Measurements from ENCODE around the gene GRAP2. TPM values are rescaled to one million over a fixed set of nuclear protein-coding genes. Genes with fewer than 3 reads are reported as not detected.

Gene GRAP2
- total RNA-seq, 6 donors from 2014 or later: 3.2 to 22.0 (median 7.2) TPM

DNA sequence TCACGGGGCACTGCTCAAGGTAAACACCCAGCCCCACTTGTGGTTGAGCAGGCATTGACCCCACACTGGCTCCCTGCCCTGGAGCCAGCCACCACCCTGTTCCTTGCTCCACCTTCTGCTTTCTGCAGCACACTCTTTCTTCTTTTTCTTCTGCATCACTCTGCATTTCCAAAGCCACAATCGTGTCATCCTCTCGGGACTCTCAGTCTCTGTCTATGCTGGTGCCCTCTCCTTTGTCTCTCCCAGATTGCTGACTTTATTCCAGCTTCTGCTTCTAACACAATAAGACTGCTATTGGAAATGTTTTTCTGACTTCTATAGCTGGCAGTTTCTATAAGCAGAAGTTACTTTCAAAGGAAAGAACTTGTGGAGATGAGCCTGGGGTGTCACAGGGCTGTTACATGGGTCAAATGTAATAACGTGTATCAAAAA, 14.4 kb downstream of the GRAP2 start:
- Histone ChIP-seq H3K4me3 (no peak overlapping the region), H3K4me1 (peaks cover 3 to 27% (median 14%) of the 10 kb centered on the region in 4 donors), H3K9me3 (no peaks in the 10 kb centered on the region), H3K27ac (no peak overlapping the region), H3K36me3 (no peaks in the 10 kb centered on the region), H3K27me3 (peaks cover 0 to 3% (median 0%) of the 10 kb centered on the region in 4 donors)
- ATAC-seq (ENCODE audit: low FRiP score in 2 of 2) (no peak), DNase-seq (no peak)
- TF ChIP-seq EP300 (IDR thresholded peaks at IDR 0.05): no peak
- TF ChIP-seq POLR2AphosphoS5 (IDR thresholded peaks at IDR 0.05): no peak
- TF ChIP-seq, protein P1, sequence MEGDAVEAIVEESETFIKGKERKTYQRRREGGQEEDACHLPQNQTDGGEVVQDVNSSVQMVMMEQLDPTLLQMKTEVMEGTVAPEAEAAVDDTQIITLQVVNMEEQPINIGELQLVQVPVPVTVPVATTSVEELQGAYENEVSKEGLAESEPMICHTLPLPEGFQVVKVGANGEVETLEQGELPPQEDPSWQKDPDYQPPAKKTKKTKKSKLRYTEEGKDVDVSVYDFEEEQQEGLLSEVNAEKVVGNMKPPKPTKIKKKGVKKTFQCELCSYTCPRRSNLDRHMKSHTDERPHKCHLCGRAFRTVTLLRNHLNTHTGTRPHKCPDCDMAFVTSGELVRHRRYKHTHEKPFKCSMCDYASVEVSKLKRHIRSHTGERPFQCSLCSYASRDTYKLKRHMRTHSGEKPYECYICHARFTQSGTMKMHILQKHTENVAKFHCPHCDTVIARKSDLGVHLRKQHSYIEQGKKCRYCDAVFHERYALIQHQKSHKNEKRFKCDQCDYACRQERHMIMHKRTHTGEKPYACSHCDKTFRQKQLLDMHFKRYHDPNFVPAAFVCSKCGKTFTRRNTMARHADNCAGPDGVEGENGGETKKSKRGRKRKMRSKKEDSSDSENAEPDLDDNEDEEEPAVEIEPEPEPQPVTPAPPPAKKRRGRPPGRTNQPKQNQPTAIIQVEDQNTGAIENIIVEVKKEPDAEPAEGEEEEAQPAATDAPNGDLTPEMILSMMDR (IDR thresholded peaks at IDR 0.05): no peak
- TF ChIP-seq POLR2A (IDR thresholded peaks at IDR 0.05): no peak
- 39 to 51% methylated on average over 4 of the region's 4 CpGs for WGBS, 2 donors

DNA sequence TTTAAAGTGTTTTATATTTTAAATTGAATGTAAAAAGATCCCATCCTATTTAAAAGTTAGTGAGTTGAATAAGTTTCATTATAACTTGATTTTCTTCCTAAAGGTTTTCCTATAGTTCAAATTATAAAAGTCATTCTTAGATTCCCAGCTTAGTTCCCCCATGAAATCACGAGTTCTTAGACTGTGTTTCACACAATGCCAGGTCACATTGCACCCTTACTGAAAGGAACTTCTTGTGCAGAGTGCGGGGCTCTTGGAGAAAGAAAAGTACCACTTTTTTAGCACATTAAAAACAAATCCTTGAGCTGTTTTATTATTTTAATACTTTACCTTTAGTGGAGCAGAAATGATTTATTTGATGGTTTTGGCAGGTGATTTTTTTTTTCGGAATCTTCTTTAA, 15.6 kb downstream of the GRAP2 start:
- ATAC-seq (ENCODE audit: low FRiP score in 2 of 2): no peak
- Histone ChIP-seq H3K27ac (no peak overlapping the region), H3K4me1 (peaks cover 3 to 27% (median 14%) of the 10 kb centered on the region in 4 donors), H3K27me3 (peaks cover 0 to 3% (median 0%) of the 10 kb centered on the region in 4 donors), H3K9me3 (no peaks in the 10 kb centered on the region), H3K4me3 (no peak overlapping the region), H3K36me3 (no peaks in the 10 kb centered on the region)
- 58 to 62% methylated on average over 3 of the region's 3 CpGs for WGBS, 2 donors
- TF ChIP-seq, protein P1 (IDR thresholded peaks at IDR 0.05): no peak
- no peak for TF ChIP-seq POLR2AphosphoS5 (IDR thresholded peaks at IDR 0.05)
- TF ChIP-seq POLR2A (IDR thresholded peaks at IDR 0.05): no peak
- TF ChIP-seq EP300 (IDR thresholded peaks at IDR 0.05): no peak
- no peak for DNase-seq

DNA sequence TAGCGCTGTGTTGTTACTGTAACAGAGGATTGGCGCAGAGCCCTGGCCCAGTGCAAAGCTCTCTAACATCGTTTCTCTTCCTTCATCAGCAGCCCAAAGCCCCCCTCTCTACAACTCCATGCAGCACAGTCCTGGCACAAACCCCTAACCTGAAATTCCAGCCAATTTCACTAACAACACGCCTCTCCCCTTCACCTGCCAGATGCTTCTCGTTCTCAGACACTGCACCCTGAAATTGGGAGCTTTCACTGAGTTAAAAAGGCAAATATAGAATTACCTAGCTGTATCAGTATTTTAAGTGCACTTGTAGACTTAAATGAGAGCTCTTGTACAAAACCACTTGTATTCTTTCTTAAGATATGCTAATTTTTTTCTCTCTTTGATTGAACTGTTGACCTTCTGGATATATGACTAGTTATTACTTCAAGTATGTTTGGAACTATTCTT, 16.3 kb downstream of the GRAP2 start:
- DNase-seq: no peak
- Histone ChIP-seq H3K4me3 (no peak overlapping the region), H3K4me1 (peaks cover 3 to 27% (median 14%) of the 10 kb centered on the region in 4 donors), H3K27me3 (peaks cover 0 to 3% (median 0%) of the 10 kb centered on the region in 4 donors), H3K36me3 (no peaks in the 10 kb centered on the region), H3K27ac (no peak overlapping the region), H3K9me3 (no peaks in the 10 kb centered on the region)
- 37 to 44% methylated on average over 5 of the region's 5 CpGs for WGBS, 2 donors
- TF ChIP-seq EP300 (IDR thresholded peaks at IDR 0.05): no peak
- TF ChIP-seq, protein P1 (IDR thresholded peaks at IDR 0.05): no peak
- no peak for TF ChIP-seq POLR2AphosphoS5 (IDR thresholded peaks at IDR 0.05)
- no peak for TF ChIP-seq POLR2A (IDR thresholded peaks at IDR 0.05)
- ATAC-seq (ENCODE audit: low FRiP score in 2 of 2): peak in 1 of 2 donors; percentile 60

DNA sequence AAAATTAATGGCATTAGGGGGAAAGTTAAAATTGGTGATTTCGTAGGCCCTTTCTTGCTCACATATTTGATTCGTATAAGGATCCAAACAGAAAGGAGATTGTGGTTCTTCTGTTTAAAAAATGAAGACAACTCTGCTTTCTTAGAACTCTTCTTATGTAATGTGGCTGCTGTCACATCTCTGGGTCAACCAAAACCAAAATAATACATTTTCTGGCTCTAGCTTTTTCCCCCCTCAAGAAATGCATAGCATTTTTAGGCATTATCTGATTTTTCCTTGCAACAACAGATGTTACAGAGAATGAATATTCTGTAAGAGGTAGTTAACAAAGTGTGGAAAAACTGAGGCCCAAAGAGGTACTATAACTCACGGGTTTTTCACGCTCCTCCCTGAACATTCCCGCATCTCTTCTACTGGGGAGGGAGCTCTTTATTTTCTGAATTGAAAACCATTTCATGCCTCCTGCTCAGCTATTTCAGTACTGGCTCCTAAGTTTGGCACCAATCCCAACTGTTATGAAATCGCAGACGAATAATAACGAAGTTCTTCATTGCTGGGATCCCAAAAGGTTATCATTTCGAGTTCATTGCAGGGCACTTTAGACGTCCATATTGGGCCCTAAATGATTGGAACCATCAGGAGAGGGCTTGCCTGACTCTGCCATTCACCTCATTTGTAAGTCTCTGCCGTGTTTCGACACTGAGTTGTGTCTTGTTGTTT, 17.1 kb downstream of the GRAP2 start:
- Histone ChIP-seq H3K36me3 (no peaks in the 10 kb centered on the region), H3K27ac (no peak overlapping the region), H3K27me3 (peaks cover 0 to 3% (median 0%) of the 10 kb centered on the region in 4 donors), H3K4me1 (peaks cover 3 to 27% (median 14%) of the 10 kb centered on the region in 4 donors), H3K4me3 (no peak overlapping the region), H3K9me3 (no peaks in the 10 kb centered on the region)
- ATAC-seq (ENCODE audit: low FRiP score in 2 of 2) (no peak), DNase-seq (no peak)
- TF ChIP-seq, protein P1 (IDR thresholded peaks at IDR 0.05): no peak
- TF ChIP-seq POLR2A (IDR thresholded peaks at IDR 0.05) (no peak), EP300 (IDR thresholded peaks at IDR 0.05) (no peak), POLR2AphosphoS5 (IDR thresholded peaks at IDR 0.05) (no peak)
- WGBS, 2 donors: 31 to 48% methylated on average over 12 of the region's 12 CpGs
